HG03442 (cell line): Measurements from ENCODE around the gene CABP7.

Experiments used
- ATAC-seq: cut with Tn5 transposase; IDR thresholded peaks from one replicate; pipeline ENCODE4 v1.9.1; 2021; ENCODE audit warnings: mild to moderate bottlenecking, moderate library complexity; ENCODE audit not compliant: unreplicated experiment

The CABP7 gene

DNA sequence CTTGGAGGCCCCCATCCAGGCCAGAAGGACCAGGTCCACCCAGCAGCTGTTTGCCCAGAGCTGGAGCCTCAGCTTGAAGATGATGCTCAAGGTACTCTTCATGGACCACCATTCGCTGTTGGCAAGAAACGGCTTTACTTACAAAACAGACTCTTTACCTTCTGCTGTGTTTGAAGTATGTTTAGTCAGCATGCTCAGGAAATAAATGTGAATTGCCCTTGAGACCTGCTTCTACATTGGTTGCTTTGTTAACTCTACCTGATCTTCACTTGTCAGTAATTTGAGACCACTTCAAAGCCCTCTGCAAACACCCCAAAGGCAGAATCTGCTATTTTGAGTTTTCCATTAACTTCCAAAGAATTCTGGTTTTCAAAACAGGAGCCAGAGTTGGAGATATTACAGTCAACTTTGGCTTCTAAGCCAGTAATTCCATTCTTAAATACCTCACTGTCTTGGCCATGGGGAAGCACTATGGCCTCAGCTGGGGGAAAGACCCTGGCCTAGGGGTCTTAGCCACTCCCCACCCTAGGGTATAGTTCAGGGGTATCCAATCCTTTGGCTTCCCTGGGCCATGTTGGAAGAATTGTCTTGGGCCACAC, 50.0 kb downstream of the CABP7 start:
- ATAC-seq: no peak

DNA sequence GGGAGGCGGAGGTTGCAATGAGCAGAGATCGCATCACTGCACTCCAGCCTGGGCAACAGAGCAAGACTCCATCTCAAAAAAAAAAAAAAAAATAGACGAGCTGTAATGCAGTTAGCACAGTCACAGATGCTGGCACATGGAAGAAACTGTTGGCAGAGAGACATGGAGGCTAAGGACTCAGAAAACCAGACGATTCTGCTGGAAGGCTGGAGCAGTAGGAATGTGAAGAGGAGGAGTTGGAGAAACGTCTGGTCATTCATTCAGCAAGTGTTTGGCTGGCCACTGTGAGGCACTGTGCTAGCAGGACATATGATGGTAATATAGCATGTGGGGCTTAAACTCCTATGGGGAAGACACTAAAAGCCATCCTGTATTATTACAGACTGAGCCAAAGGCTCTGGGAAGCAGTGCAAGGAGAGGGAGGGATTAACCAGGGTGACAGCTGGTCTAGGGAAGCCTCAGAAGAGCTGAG, 52.4 kb downstream of the CABP7 start:
- ATAC-seq: no peak

DNA sequence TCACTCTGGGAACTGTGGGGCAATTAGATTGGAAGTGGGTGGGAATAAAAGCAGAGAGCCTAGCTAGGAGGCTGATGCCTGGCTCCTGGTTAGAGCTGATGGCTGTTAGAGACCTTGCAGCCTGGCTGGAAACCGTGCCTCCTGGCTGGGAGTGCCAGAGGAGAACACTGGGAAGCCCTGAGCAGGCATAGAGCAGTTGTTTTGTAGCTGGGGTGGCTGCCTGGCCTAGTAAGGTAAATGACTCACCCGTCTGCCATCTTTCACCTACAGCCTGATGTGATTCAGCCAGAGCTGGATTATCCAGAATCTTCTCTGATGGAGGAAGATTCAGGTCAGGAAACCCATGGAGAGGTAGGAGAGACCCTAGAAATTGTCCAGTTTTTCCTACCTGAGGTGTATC, 53.4 kb downstream of the CABP7 start:
- ATAC-seq: no peak

GRCh38 chr22:29780220-29780619, 60.4 kb downstream of the CABP7 start:
- no peak for ATAC-seq

- ATAC-seq: no peak
Observed at GRCh38 chr22:29780748-29781676, 61.2 kb downstream of the CABP7 start.
